Breast epithelium (tissue), 4 donors: ENCODE results near the gene FAT1. TPM values are rescaled to one million over a fixed set of nuclear protein-coding genes. Genes with fewer than 3 reads are reported as not detected.
A peak's percentile ranks its signal among the peaks of the same experiment; 100 is the strongest.

Experiments used
- DNase-seq, 2 donors: peaks; one replicate each; pipeline ENCODE4 v3.0.0-alpha.2; 2019; ENCODE audit warnings: low spot score in 2 of 2
- H3K27ac ChIP-seq, 2 donors: fragments of 200-600 bp; sonication (generic) in 1 of 2; one replicate each; pipeline ENCODE4 v1.5.1; 2016 to 2019; ENCODE audit warnings: mild to moderate bottlenecking in 1 of 2
- H3K27me3 ChIP-seq, 2 donors: fragments of 200-600 bp; sonication (generic) in 1 of 2; one replicate each; pipeline versions ENCODE4 v1.5.1 to v1.6.0; 2017 to 2019; ENCODE audit warnings: control low read depth in 1 of 2, mild to moderate bottlenecking in 1 of 2
- H3K36me3 ChIP-seq: fragments of 200-600 bp; one replicate; pipeline ENCODE4 v1.5.1; 2019
- H3K4me1 ChIP-seq, 2 donors: fragments of 200-600 bp; sonication (generic); one replicate each; pipeline ENCODE4 v1.5.1; 2016 to 2019; ENCODE audit warnings: control low read depth in 1 of 2
- H3K4me3 ChIP-seq, 3 donors: fragments of 200-600 bp; sonication (generic); 1 replicate in 2 of 3; 2 replicates in 1 of 3; pipeline ENCODE4 v1.5.1; 2016 to 2019; ENCODE audit warnings: mild to moderate bottlenecking in 3 of 3, moderate library complexity in 2 of 3
- H3K9me3 ChIP-seq, 2 donors: fragments of 200-600 bp; sonication (generic) in 1 of 2; one replicate each; pipeline ENCODE4 v1.5.1; 2016 to 2019; ENCODE audit warnings: control low read depth in 1 of 2
- POLR2A ChIP-seq: fragments of 450-650 bp; IDR thresholded peaks from one replicate; pipeline ENCODE4 v1.6.1; 2016; ENCODE audit warnings: antibody characterized with exemption, mild to moderate bottlenecking, moderate library complexity
- POLR2AphosphoS5 ChIP-seq, 3 donors: sonication (generic); formaldehyde crosslinking; IDR thresholded peaks; one replicate each; pipeline ENCODE4 v1.6.1; 2017; ENCODE audit warnings: antibody characterized with exemption in 3 of 3
- intact Hi-C: fragments of 100-400 bp; cut with DNase I; formaldehyde crosslinking; loops from one replicate; pipeline ENCODE4 v1.15.1; 2023; ENCODE audit warnings: low total_unique reads
- total RNA-seq, 3 donors: library from RNA; depleted of rRNA; stranded (reverse); fragments of >200 nt; gene quantifications; one replicate each; pipeline ENCODE4 v1.1.0, GENCODE V29; 2016
- TF ChIP-seq, protein P1 (sequence below), 3 donors: fragments of 450-650 bp; IDR thresholded peaks; one replicate each; pipeline ENCODE4 v1.5.1; 2016 to 2017; ENCODE audit warnings: antibody characterized with exemption in 3 of 3, mild to moderate bottlenecking in 3 of 3, moderate library complexity in 3 of 3

Gene FAT1
- total RNA-seq, 3 donors from 2014 or later: 54.2 to 125 (median 87.2) TPM

DNA sequence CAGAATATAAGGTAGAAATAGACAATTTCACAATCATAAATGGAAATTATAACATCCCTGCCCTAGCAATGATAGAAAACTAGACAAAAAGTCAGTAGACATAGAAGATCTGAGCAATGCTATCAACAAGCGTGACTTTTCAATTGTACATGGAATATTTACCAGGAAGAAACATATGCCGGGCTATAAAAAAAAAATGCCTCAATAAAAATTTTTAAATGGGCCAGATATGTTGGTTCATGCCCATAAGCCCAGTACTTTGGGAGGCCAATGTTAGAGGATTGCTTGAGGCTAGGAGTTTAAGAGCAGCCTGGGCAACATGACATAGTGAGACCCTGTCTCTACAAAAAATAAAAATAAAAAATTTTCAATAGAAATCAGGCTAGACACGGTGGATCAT lies 163.0 kb downstream of the FAT1 start:
- TF ChIP-seq, protein P1, sequence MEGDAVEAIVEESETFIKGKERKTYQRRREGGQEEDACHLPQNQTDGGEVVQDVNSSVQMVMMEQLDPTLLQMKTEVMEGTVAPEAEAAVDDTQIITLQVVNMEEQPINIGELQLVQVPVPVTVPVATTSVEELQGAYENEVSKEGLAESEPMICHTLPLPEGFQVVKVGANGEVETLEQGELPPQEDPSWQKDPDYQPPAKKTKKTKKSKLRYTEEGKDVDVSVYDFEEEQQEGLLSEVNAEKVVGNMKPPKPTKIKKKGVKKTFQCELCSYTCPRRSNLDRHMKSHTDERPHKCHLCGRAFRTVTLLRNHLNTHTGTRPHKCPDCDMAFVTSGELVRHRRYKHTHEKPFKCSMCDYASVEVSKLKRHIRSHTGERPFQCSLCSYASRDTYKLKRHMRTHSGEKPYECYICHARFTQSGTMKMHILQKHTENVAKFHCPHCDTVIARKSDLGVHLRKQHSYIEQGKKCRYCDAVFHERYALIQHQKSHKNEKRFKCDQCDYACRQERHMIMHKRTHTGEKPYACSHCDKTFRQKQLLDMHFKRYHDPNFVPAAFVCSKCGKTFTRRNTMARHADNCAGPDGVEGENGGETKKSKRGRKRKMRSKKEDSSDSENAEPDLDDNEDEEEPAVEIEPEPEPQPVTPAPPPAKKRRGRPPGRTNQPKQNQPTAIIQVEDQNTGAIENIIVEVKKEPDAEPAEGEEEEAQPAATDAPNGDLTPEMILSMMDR (IDR thresholded peaks at IDR 0.05): no peak
- TF ChIP-seq POLR2A: no peak
- no peak for TF ChIP-seq POLR2AphosphoS5 (IDR thresholded peaks at IDR 0.05)
- H3K36me3 ChIP-seq: no peaks in the 10 kb centered on the region
- peaks cover 0 to 6% of the 10 kb centered on the region in 2 donors for H3K9me3 ChIP-seq
- no peak overlapping the region for H3K27ac ChIP-seq
- no peak for DNase-seq
- H3K27me3 ChIP-seq: peaks cover 0 to under 1% of the 10 kb centered on the region in 2 donors
- intact Hi-C loops: no loop called here
- H3K4me3 ChIP-seq: no peak overlapping the region
- no peaks in the 10 kb centered on the region for H3K4me1 ChIP-seq

DNA sequence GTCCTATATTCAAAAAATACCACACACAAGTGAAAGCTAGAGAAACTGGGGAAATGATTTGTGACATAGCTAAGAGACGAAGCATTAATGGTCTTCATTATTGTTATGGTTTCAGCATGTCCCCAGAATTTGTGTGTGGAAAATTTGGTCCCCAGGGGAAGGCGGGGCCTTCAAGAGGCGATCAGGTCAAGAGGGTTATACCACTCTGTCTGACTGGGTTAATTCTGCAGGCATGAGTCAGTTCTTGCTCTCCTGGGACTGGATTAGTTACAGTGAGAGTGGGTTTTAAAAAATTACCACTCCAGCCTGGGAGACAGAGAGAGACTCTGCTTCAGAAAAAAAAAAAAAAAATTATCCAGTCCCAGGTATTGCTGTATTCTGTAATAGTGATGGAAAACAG lies 166.2 kb downstream of the FAT1 start:
- intact Hi-C loops: no loop called here
- Histone ChIP-seq H3K27ac (no peak overlapping the region), H3K4me3 (no peak overlapping the region), H3K9me3 (peaks cover 0 to 6% of the 10 kb centered on the region in 2 donors), H3K4me1 (no peaks in the 10 kb centered on the region), H3K27me3 (peaks cover 0 to 22% of the 10 kb centered on the region in 2 donors), H3K36me3 (no peaks in the 10 kb centered on the region)
- TF ChIP-seq POLR2A (no peak), POLR2AphosphoS5 (IDR thresholded peaks at IDR 0.05) (no peak)
- TF ChIP-seq, protein P1 (IDR thresholded peaks at IDR 0.05): no peak
- DNase-seq: no peak

DNA sequence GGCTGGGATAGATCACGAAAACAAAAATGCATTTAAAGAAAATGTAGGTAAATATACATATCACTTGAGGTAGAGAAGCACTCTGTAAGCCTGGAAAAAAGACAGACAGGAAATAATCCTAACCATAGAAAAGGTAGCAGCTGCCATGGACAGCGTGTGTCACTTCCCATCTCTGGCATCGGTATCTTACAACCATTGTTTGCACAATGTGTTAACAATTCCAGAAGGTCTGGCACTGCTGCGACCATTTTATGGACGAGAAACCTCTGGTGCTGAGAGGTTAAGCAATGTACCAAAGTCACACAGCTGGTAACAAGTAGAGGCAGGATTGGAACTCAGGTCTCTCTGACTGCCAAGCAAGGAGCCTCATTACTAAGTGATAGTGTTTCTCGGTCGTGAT lies 166.6 kb downstream of the FAT1 start:
- Histone ChIP-seq H3K27ac (no peak overlapping the region), H3K4me1 (no peaks in the 10 kb centered on the region), H3K4me3 (no peak overlapping the region), H3K36me3 (no peaks in the 10 kb centered on the region), H3K27me3 (peaks cover 0 to 22% of the 10 kb centered on the region in 2 donors), H3K9me3 (peaks cover 0 to 6% of the 10 kb centered on the region in 2 donors)
- DNase-seq: no peak
- no peak for TF ChIP-seq POLR2A
- TF ChIP-seq, protein P1 (IDR thresholded peaks at IDR 0.05): no peak
- no peak for TF ChIP-seq POLR2AphosphoS5 (IDR thresholded peaks at IDR 0.05)
- intact Hi-C loops: no loop called here

DNA sequence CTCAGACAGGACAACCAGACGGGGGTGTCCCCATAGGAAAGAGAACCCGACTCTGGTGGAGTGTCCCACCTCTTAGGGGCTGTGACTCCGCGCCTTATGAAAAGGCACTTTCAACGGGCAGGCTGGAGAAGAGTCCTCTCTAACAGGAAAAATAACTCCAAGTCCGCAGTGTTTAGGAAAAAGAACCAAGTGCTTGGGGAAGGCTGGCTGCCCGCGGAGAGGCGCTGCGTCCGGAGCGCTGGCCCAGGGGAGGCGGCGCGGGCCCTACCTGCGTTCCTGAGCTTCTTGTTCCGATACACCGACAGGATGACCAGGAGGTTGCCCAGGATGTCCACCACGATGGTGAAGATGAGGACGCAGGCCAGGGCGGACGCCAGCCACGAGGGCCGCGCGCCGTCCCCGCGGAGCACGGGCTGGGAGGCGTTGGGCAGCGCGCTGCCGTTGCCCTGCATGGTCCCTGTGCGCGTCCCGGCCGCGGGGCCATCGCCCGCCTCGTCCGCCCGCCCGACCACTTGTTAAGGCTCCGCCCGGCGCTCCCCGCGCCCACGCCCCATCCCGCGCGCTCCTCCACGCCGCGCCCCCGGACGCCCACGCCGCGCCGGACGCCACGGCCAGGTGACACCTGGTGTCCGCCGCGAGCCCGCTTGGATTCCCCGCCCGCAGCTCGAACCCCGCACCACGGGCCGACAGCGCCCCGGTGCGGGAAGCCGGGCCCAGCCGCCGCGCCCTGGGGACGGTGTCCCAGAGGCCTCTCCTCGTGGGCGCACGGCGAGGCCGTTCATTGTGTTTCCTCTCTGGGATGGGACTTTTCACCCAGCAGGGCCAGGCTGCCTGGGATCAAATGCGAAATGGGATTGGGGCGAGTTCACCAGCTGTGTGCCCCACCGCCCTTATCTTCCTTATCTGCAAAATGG lies 168.5 kb downstream of the FAT1 start, which contains the start of gene MTNR1A:
MTNR1A (minus strand) TSS at position 654 of the 914 bp plus-strand sequence; CDS start at position 452, 202 bp downstream.
- no peaks in the 10 kb centered on the region for H3K36me3 ChIP-seq
- H3K4me1 ChIP-seq: no peaks in the 10 kb centered on the region
- H3K9me3 ChIP-seq: peaks cover 0 to 3% of the 10 kb centered on the region in 2 donors
- DNase-seq: no peak
- peak within 1 kb of the TSS; percentile 20 to 62 (median 47) for H3K4me3 ChIP-seq
- peaks cover 0 to 25% of the 10 kb centered on the region in 2 donors for H3K27me3 ChIP-seq
- H3K27ac ChIP-seq: no peak within 1 kb of the TSS
- TF ChIP-seq POLR2AphosphoS5 (IDR thresholded peaks at IDR 0.05) (no peak), POLR2A (no peak)
- TF ChIP-seq, protein P1 (IDR thresholded peaks at IDR 0.05): no peak
- intact Hi-C loops: no loop called here

DNA sequence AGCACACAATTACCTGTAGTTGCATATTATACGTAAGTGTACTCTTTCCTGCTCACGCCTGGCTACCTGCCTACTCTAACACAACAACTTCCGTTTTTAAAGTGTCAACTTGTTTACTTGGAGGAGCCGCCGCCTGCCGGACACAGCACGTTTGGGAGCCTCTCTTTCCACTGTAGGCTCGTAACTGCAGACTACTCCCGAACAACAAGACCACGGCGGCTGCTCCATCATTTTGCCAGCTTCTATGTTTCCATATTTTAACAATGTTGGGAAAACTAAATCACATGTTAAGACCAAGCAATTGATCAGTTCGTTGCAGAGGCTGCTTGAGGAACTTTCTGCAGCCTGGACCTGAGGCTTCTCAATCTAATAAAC lies 169.1 kb downstream of the FAT1 start:
- intact Hi-C loops: no loop called here
- DNase-seq: no peak
- Histone ChIP-seq H3K4me3 (peak overlapping the region; percentile 20 to 62 (median 47)), H3K27me3 (peaks cover 0 to 28% of the 10 kb centered on the region in 2 donors), H3K4me1 (no peaks in the 10 kb centered on the region), H3K36me3 (no peaks in the 10 kb centered on the region), H3K27ac (no peak overlapping the region), H3K9me3 (no peaks in the 10 kb centered on the region)
- TF ChIP-seq, protein P1 (IDR thresholded peaks at IDR 0.05): no peak
- TF ChIP-seq POLR2AphosphoS5 (IDR thresholded peaks at IDR 0.05): no peak
- no peak for TF ChIP-seq POLR2A
